ENCODE results near the gene ARHGEF28.

GRCh38 chr5:73630765-73631164, 4.8 kb downstream of the ARHGEF28 start:
- no peak for TF ChIP-seq SIN3A (IDR thresholded peaks at IDR 0.05; ENCODE audit: low read depth)
- no peak for TF ChIP-seq ZNF274 (IDR thresholded peaks at IDR 0.05; ENCODE audit: low read depth, low read length)
- TF ChIP-seq POLR2AphosphoS5 (IDR thresholded peaks at IDR 0.05; ENCODE audit: low read depth, low read length): no peak
- TF ChIP-seq EZH2 (IDR thresholded peaks at IDR 0.05): no peak
- TF ChIP-seq CTCF (IDR thresholded peaks at IDR 0.05 in 2 of 3, conservative IDR thresholded peaks at IDR 0.05 in 1 of 3; ENCODE audit: borderline replicate concordance in 1 of 3, insufficient read depth in 1 of 3, low read depth in 2 of 3, low read length in 2 of 3): no peak
- no peak for TF ChIP-seq ELF1 (IDR thresholded peaks at IDR 0.05; ENCODE audit: borderline replicate concordance, low read depth)
- no peak for TF ChIP-seq EZH2phosphoT487 (IDR thresholded peaks at IDR 0.05; ENCODE audit: borderline replicate concordance)
- TF ChIP-seq YY1 (IDR thresholded peaks at IDR 0.05; ENCODE audit: extremely low read depth, insufficient replicate concordance, low read depth, low read length): no peak
- TF ChIP-seq RAD21 (IDR thresholded peaks at IDR 0.05; ENCODE audit: low read depth): no peak
- TF ChIP-seq POLR2A (IDR thresholded peaks at IDR 0.05; ENCODE audit: borderline replicate concordance, extremely low read depth, insufficient read depth, insufficient read length): no peak
- no peak for TF ChIP-seq CEBPB (IDR thresholded peaks at IDR 0.05; ENCODE audit: low read depth)
- TF ChIP-seq SRF (IDR thresholded peaks at IDR 0.05; ENCODE audit: low read depth): no peak
